ENCODE data around the gene FBXW9. TPM values are rescaled to one million over a fixed set of nuclear protein-coding genes. Genes with fewer than 3 reads are reported as not detected.

The FBXW9 gene
- total RNA-seq, 1 donor from 2014 or later: 3.1 TPM

- peaks cover 32 to 45% (median 34%) of the 10 kb centered on the region in 3 donors for H3K4me1 ChIP-seq (ENCODE audit: control insufficient read depth in 3 of 3, insufficient read depth in 3 of 3, low read length in 3 of 3)
- H3K9ac ChIP-seq (ENCODE audit: low read depth in 1 of 3, low read length in 3 of 3): no peak overlapping the region
- H3K4me3 ChIP-seq (ENCODE audit: low read length in 3 of 3): peak overlapping the region in 1 of 3 donors; percentile 0
- H3K9me3 ChIP-seq (ENCODE audit: control insufficient read depth in 3 of 3, low read length in 3 of 3): no peaks in the 10 kb centered on the region
- H3K27ac ChIP-seq (ENCODE audit: low read depth, low read length): no peak overlapping the region
- peaks cover 35 to 47% (median 36%) of the 10 kb centered on the region in 3 donors for H3K36me3 ChIP-seq (ENCODE audit: control insufficient read depth in 3 of 3, insufficient read depth in 3 of 3, low read length in 3 of 3)
- no peaks in the 10 kb centered on the region for H3K27me3 ChIP-seq (ENCODE audit: control insufficient read depth in 3 of 3, insufficient read depth in 3 of 3, low read length in 3 of 3)
Observed at GRCh38 chr19:12664406-12665280, 31.8 kb downstream of the FBXW9 start.

- H3K4me3 ChIP-seq (ENCODE audit: low read length in 3 of 3): no peak overlapping the region
- H3K9ac ChIP-seq (ENCODE audit: low read depth in 1 of 3, low read length in 3 of 3): no peak overlapping the region
- no peaks in the 10 kb centered on the region for H3K9me3 ChIP-seq (ENCODE audit: control insufficient read depth in 3 of 3, low read length in 3 of 3)
- no peak overlapping the region for H3K27ac ChIP-seq (ENCODE audit: low read depth, low read length)
- peaks cover 7 to 14% (median 9%) of the 10 kb centered on the region in 3 donors for H3K4me1 ChIP-seq (ENCODE audit: control insufficient read depth in 3 of 3, insufficient read depth in 3 of 3, low read length in 3 of 3)
- peaks cover 45 to 55% (median 51%) of the 10 kb centered on the region in 3 donors for H3K36me3 ChIP-seq (ENCODE audit: control insufficient read depth in 3 of 3, insufficient read depth in 3 of 3, low read length in 3 of 3)
- no peaks in the 10 kb centered on the region for H3K27me3 ChIP-seq (ENCODE audit: control insufficient read depth in 3 of 3, insufficient read depth in 3 of 3, low read length in 3 of 3)
Observed at GRCh38 chr19:12660980-12661379, 35.5 kb downstream of the FBXW9 start.

GRCh38 chr19:12657966-12658365, 38.5 kb downstream of the FBXW9 start:
- H3K4me1 ChIP-seq (ENCODE audit: control insufficient read depth in 3 of 3, insufficient read depth in 3 of 3, low read length in 3 of 3): no peaks in the 10 kb centered on the region
- H3K27me3 ChIP-seq (ENCODE audit: control insufficient read depth in 3 of 3, insufficient read depth in 3 of 3, low read length in 3 of 3): no peaks in the 10 kb centered on the region
- peaks cover 36 to 46% (median 42%) of the 10 kb centered on the region in 3 donors for H3K36me3 ChIP-seq (ENCODE audit: control insufficient read depth in 3 of 3, insufficient read depth in 3 of 3, low read length in 3 of 3)
- H3K27ac ChIP-seq (ENCODE audit: low read depth, low read length): no peak overlapping the region
- no peak overlapping the region for H3K4me3 ChIP-seq (ENCODE audit: low read length in 3 of 3)
- H3K9me3 ChIP-seq (ENCODE audit: control insufficient read depth in 3 of 3, low read length in 3 of 3): no peaks in the 10 kb centered on the region
- no peak overlapping the region for H3K9ac ChIP-seq (ENCODE audit: low read depth in 1 of 3, low read length in 3 of 3)

- H3K27me3 ChIP-seq (ENCODE audit: control insufficient read depth in 3 of 3, insufficient read depth in 3 of 3, low read length in 3 of 3): no peaks in the 10 kb centered on the region
- H3K9me3 ChIP-seq (ENCODE audit: control insufficient read depth in 3 of 3, low read length in 3 of 3): no peaks in the 10 kb centered on the region
- H3K36me3 ChIP-seq (ENCODE audit: control insufficient read depth in 3 of 3, insufficient read depth in 3 of 3, low read length in 3 of 3): peaks cover 36 to 45% (median 42%) of the 10 kb centered on the region in 3 donors
- no peak overlapping the region for H3K9ac ChIP-seq (ENCODE audit: low read depth in 1 of 3, low read length in 3 of 3)
- no peaks in the 10 kb centered on the region for H3K4me1 ChIP-seq (ENCODE audit: control insufficient read depth in 3 of 3, insufficient read depth in 3 of 3, low read length in 3 of 3)
- H3K4me3 ChIP-seq (ENCODE audit: low read length in 3 of 3): no peak overlapping the region
- no peak overlapping the region for H3K27ac ChIP-seq (ENCODE audit: low read depth, low read length)
Observed at GRCh38 chr19:12656899-12657571, 39.4 kb downstream of the FBXW9 start.

GRCh38 chr19:12655546-12655945, 40.9 kb downstream of the FBXW9 start:
- Histone ChIP-seq H3K36me3 (ENCODE audit: control insufficient read depth in 3 of 3, insufficient read depth in 3 of 3, low read length in 3 of 3) (peaks cover 32 to 40% (median 34%) of the 10 kb centered on the region in 3 donors), H3K4me3 (ENCODE audit: low read length in 3 of 3) (no peak overlapping the region), H3K4me1 (ENCODE audit: control insufficient read depth in 3 of 3, insufficient read depth in 3 of 3, low read length in 3 of 3) (no peaks in the 10 kb centered on the region), H3K27me3 (ENCODE audit: control insufficient read depth in 3 of 3, insufficient read depth in 3 of 3, low read length in 3 of 3) (no peaks in the 10 kb centered on the region), H3K27ac (ENCODE audit: low read depth, low read length) (no peak overlapping the region), H3K9me3 (ENCODE audit: control insufficient read depth in 3 of 3, low read length in 3 of 3) (no peaks in the 10 kb centered on the region), H3K9ac (ENCODE audit: low read depth in 1 of 3, low read length in 3 of 3) (no peak overlapping the region)

GRCh38 chr19:12652219-12652618, 44.2 kb downstream of the FBXW9 start:
- no peak overlapping the region for H3K9ac ChIP-seq (ENCODE audit: low read depth in 1 of 3, low read length in 3 of 3)
- H3K27me3 ChIP-seq (ENCODE audit: control insufficient read depth in 3 of 3, insufficient read depth in 3 of 3, low read length in 3 of 3): no peaks in the 10 kb centered on the region
- no peaks in the 10 kb centered on the region for H3K9me3 ChIP-seq (ENCODE audit: control insufficient read depth in 3 of 3, low read length in 3 of 3)
- H3K4me1 ChIP-seq (ENCODE audit: control insufficient read depth in 3 of 3, insufficient read depth in 3 of 3, low read length in 3 of 3): peaks cover 7% of the 10 kb centered on the region in 3 donors
- peaks cover 22 to 25% (median 24%) of the 10 kb centered on the region in 3 donors for H3K36me3 ChIP-seq (ENCODE audit: control insufficient read depth in 3 of 3, insufficient read depth in 3 of 3, low read length in 3 of 3)
- H3K4me3 ChIP-seq (ENCODE audit: low read length in 3 of 3): no peak overlapping the region
- H3K27ac ChIP-seq (ENCODE audit: low read depth, low read length): no peak overlapping the region

- no peaks in the 10 kb centered on the region for H3K9me3 ChIP-seq (ENCODE audit: control insufficient read depth in 3 of 3, low read length in 3 of 3)
- H3K27ac ChIP-seq (ENCODE audit: low read depth, low read length): no peak overlapping the region
- peaks cover 5 to 8% (median 6%) of the 10 kb centered on the region in 3 donors for H3K36me3 ChIP-seq (ENCODE audit: control insufficient read depth in 3 of 3, insufficient read depth in 3 of 3, low read length in 3 of 3)
- H3K27me3 ChIP-seq (ENCODE audit: control insufficient read depth in 3 of 3, insufficient read depth in 3 of 3, low read length in 3 of 3): no peaks in the 10 kb centered on the region
- peaks cover 7% of the 10 kb centered on the region in 3 donors for H3K4me1 ChIP-seq (ENCODE audit: control insufficient read depth in 3 of 3, insufficient read depth in 3 of 3, low read length in 3 of 3)
- H3K9ac ChIP-seq (ENCODE audit: low read depth in 1 of 3, low read length in 3 of 3): no peak overlapping the region
- H3K4me3 ChIP-seq (ENCODE audit: low read length in 3 of 3): no peak overlapping the region
Observed at GRCh38 chr19:12649941-12650340, 46.5 kb downstream of the FBXW9 start.

GRCh38 chr19:12648088-12648487, 48.3 kb downstream of the FBXW9 start:
- H3K9ac ChIP-seq (ENCODE audit: low read depth in 1 of 3, low read length in 3 of 3): peak overlapping the region in 2 of 3 donors; percentile 50 to 54
- H3K27me3 ChIP-seq (ENCODE audit: control insufficient read depth in 3 of 3, insufficient read depth in 3 of 3, low read length in 3 of 3): no peaks in the 10 kb centered on the region
- H3K36me3 ChIP-seq (ENCODE audit: control insufficient read depth in 3 of 3, insufficient read depth in 3 of 3, low read length in 3 of 3): peaks cover 2 to 8% (median 4%) of the 10 kb centered on the region in 3 donors
- peak overlapping the region in 2 of 3 donors; percentile 2 to 54 for H3K4me3 ChIP-seq (ENCODE audit: low read length in 3 of 3)
- peaks cover 7% of the 10 kb centered on the region in 3 donors for H3K4me1 ChIP-seq (ENCODE audit: control insufficient read depth in 3 of 3, insufficient read depth in 3 of 3, low read length in 3 of 3)
- H3K9me3 ChIP-seq (ENCODE audit: control insufficient read depth in 3 of 3, low read length in 3 of 3): no peaks in the 10 kb centered on the region
- H3K27ac ChIP-seq (ENCODE audit: low read depth, low read length): no peak overlapping the region

GRCh38 chr19:12647490-12648071, 48.9 kb downstream of the FBXW9 start:
- H3K9ac ChIP-seq (ENCODE audit: low read depth in 1 of 3, low read length in 3 of 3): peak overlapping the region in 1 of 3 donors; percentile 50
- H3K4me3 ChIP-seq (ENCODE audit: low read length in 3 of 3): peak overlapping the region; percentile 2 to 56 (median 54)
- H3K36me3 ChIP-seq (ENCODE audit: control insufficient read depth in 3 of 3, insufficient read depth in 3 of 3, low read length in 3 of 3): peaks cover 2 to 8% (median 4%) of the 10 kb centered on the region in 3 donors
- H3K4me1 ChIP-seq (ENCODE audit: control insufficient read depth in 3 of 3, insufficient read depth in 3 of 3, low read length in 3 of 3): peaks cover 7% of the 10 kb centered on the region in 3 donors
- no peaks in the 10 kb centered on the region for H3K9me3 ChIP-seq (ENCODE audit: control insufficient read depth in 3 of 3, low read length in 3 of 3)
- no peak overlapping the region for H3K27ac ChIP-seq (ENCODE audit: low read depth, low read length)
- H3K27me3 ChIP-seq (ENCODE audit: control insufficient read depth in 3 of 3, insufficient read depth in 3 of 3, low read length in 3 of 3): no peaks in the 10 kb centered on the region

All from skeletal muscle tissue (tissue), 4 donors.